Transverse colon (tissue), 4 donors: Measurements from ENCODE around the gene ENTR1. TPM values are rescaled to one million over a fixed set of nuclear protein-coding genes. Genes with fewer than 3 reads are reported as not detected.

Experiments
- DNase-seq: peaks from one replicate; pipeline ENCODE4 v3.0.0-alpha.2; 2019
- H3K27ac ChIP-seq, 4 donors: fragments of 200-600 bp; sonication (generic); 2 replicates each; pipeline ENCODE4 v1.5.1; 2016 to 2018; ENCODE audit warnings: inconsistent platforms in 4 of 4
- H3K27me3 ChIP-seq: fragments of 200-600 bp; sonication (generic); 2 replicates; pipeline ENCODE4 v1.5.1; 2017; ENCODE audit warnings: inconsistent platforms
- H3K36me3 ChIP-seq, 4 donors: fragments of 200-600 bp; sonication (generic); 2 replicates each; pipeline ENCODE4 v1.5.1; 2017 to 2019; ENCODE audit warnings: inconsistent platforms in 4 of 4
- H3K4me1 ChIP-seq, 4 donors: fragments of 200-600 bp; sonication (generic); 2 replicates each; pipeline ENCODE4 v1.5.1; 2017 to 2020; ENCODE audit warnings: inconsistent platforms in 4 of 4
- H3K4me3 ChIP-seq, 4 donors: fragments of 200-600 bp; sonication (generic); 1 replicate in 1 of 4; 2 replicates in 3 of 4; pipeline versions ENCODE4 v1.5.1 to v1.6.1; 2017 to 2019; ENCODE audit warnings: inconsistent platforms in 4 of 4
- H3K9me3 ChIP-seq, 2 donors: fragments of 200-600 bp; sonication (generic); 2 replicates each; pipeline ENCODE4 v1.5.1; 2017 to 2019; ENCODE audit warnings: inconsistent platforms in 2 of 2
- EP300 ChIP-seq: sonication (generic); formaldehyde crosslinking; IDR thresholded peaks from one replicate; pipeline ENCODE4 v1.6.1; 2017; ENCODE audit warnings: antibody characterized with exemption, low read depth
- POLR2A ChIP-seq: fragments of 450-650 bp; IDR thresholded peaks from one replicate; pipeline ENCODE4 v1.6.1; 2016; ENCODE audit warnings: antibody characterized with exemption, mild to moderate bottlenecking, moderate library complexity
- POLR2AphosphoS5 ChIP-seq, 3 donors: sonication (generic); formaldehyde crosslinking; IDR thresholded peaks; one replicate each; pipeline ENCODE4 v1.6.1; 2016; ENCODE audit warnings: antibody characterized with exemption in 3 of 3
- WGBS, 2 donors: methylation state at CpG; one replicate each; pipeline ENCODE4 v1.1.5; 2018; ENCODE audit warnings: low coverage in 1 of 2; 5-methylcytosine and 5-hydroxymethylcytosine counted together
- in situ Hi-C, 4 donors: fragments of 200-750 bp; cut with MboI; loops; one replicate each; pipeline versions ENCODE4 v1.15.0 to v1.15.1; 2017; ENCODE audit warnings: low sequenced_read_pairs in 3 of 4, low pct_ligation_motif_present in 1 of 4, low pct_unique_long_range_greater_than_20kb in 1 of 4
- intact Hi-C: fragments of 100-400 bp; cut with DNase I; formaldehyde crosslinking; loops from one replicate; pipeline ENCODE4 v1.15.1; 2023; ENCODE audit warnings: low total_unique reads
- total RNA-seq, 4 donors: library from RNA; depleted of rRNA; stranded (reverse); fragments of >200 nt; gene quantifications; one replicate each; pipeline ENCODE4 v1.1.0, GENCODE V29; 2016
- TF ChIP-seq, protein P1 (sequence below), 5 experiments: fragments of 200-600 bp in 3 of 5; fragments of 450-650 bp in 2 of 5; sonication (generic) in 3 of 5; IDR thresholded peaks; 1 replicate in 2 of 5; 2 replicates in 3 of 5; pipeline ENCODE4 v1.5.1; 2016 to 2017; ENCODE audit warnings: antibody characterized with exemption in 5 of 5, inconsistent platforms in 3 of 5, mild to moderate bottlenecking in 2 of 5, moderate library complexity in 1 of 5

ENTR1 gene
- total RNA-seq, 4 donors from 2014 or later: 23.6 to 74.6 (median 40.9) TPM

DNA sequence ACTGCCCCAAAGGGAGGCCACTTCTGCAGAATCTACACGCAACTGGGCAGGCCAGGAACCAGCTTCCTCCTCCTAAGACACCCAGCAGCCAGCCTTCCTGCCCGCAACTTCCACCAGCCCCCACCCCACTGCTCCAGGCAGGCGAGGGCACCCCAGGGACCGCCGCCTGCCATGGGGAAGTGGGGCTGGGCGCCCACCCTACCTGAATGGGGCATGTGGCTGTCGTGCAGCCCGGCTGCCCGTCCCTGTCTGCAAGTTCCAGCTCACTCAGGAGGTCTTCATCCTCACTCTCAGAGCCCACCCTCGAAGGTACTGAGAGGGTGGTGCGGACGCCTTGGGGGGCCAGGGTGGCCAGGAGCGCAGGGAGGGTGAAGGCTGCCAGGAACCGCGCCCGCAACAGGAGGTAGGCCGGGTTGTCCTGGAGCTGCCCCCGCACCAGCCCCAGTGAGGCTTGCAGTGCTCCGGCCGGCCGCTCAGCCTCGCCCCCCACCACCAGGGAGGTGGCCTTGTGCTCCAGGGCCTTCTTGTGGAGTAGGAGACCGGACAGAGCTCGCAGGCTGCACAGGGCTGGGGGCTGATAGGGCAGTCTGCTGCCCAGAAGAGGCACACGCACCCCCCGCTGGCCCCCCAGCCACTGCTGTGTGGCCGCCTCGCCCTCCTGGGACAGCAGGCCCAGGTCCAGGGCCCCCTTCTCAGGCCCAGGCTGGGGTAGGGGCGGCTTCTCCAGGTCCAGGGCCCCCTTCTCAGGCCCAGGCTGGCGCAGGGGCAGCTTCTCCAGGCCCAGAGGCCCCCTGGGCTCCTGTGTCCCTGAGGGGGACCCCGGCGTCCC is 32.9 kb downstream of the ENTR1 start:
- no peaks in the 10 kb centered on the region for H3K27me3 ChIP-seq
- no peak overlapping the region for H3K27ac ChIP-seq
- no peak overlapping the region for H3K4me3 ChIP-seq
- peaks cover 0 to 8% (median 1%) of the 10 kb centered on the region in 4 donors for H3K4me1 ChIP-seq
- intact Hi-C loops: no loop called here
- no peaks in the 10 kb centered on the region for H3K9me3 ChIP-seq
- peaks cover 0 to 4% (median 1%) of the 10 kb centered on the region in 4 donors for H3K36me3 ChIP-seq
- no peak for DNase-seq
- TF ChIP-seq POLR2AphosphoS5 (IDR thresholded peaks at IDR 0.05): no peak
- TF ChIP-seq POLR2A: no peak
- no peak for TF ChIP-seq EP300
- TF ChIP-seq, protein P1, sequence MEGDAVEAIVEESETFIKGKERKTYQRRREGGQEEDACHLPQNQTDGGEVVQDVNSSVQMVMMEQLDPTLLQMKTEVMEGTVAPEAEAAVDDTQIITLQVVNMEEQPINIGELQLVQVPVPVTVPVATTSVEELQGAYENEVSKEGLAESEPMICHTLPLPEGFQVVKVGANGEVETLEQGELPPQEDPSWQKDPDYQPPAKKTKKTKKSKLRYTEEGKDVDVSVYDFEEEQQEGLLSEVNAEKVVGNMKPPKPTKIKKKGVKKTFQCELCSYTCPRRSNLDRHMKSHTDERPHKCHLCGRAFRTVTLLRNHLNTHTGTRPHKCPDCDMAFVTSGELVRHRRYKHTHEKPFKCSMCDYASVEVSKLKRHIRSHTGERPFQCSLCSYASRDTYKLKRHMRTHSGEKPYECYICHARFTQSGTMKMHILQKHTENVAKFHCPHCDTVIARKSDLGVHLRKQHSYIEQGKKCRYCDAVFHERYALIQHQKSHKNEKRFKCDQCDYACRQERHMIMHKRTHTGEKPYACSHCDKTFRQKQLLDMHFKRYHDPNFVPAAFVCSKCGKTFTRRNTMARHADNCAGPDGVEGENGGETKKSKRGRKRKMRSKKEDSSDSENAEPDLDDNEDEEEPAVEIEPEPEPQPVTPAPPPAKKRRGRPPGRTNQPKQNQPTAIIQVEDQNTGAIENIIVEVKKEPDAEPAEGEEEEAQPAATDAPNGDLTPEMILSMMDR (IDR thresholded peaks at IDR 0.05): no peak
- 93% methylated on average over 31 of the region's 32 CpGs; no CpG with 5 or more reads in 1 of the 2 donors for WGBS, 2 donors
- in situ Hi-C loops: no loop called here

DNA sequence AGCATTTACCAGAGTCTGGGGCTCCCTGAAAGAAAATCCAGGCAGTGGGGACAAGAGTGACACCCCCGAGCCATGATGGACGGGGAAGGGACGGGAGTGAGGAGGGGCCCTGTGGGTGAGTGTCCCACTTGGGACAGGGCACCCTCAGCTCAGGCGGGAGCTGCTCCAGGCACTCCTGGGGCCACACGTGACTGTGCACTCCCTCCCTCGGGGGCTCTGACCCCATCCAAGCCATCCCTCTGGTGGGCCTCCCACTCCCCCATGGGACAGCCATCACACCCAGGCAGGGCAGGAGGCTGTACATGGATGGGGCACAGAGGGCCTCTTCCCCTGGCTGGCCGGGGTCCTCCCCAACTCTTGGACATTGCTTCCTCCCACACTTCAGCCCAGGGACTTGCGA is 34.0 kb downstream of the ENTR1 start:
- no peak for DNase-seq
- WGBS, 2 donors: 86% methylated on average over 8 of the region's 8 CpGs; no CpG with 5 or more reads in 1 of the 2 donors
- in situ Hi-C loops: no loop called here

DNA sequence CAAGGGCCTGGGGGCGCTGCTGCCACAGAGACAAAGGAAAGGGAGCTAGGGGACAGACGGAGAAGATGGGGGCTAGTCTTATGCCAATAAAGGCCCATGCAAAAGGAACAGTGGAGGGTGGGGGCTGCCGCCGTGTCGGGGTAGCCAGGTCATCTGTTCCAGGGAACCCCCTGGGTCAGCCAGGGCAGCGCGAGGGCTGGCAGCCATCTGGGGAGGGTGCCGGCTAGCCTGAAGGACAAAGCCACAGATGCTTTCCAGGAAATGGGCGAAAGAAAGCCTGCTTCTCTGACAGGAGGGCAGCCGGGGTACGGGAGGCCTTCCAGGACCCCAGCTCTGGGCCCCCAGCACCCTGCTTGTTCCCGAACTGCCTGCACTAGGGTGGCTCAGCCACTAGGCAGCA is 35.3 kb downstream of the ENTR1 start:
- TF ChIP-seq POLR2A: no peak
- TF ChIP-seq, protein P1 (IDR thresholded peaks at IDR 0.05): no peak
- no peak for TF ChIP-seq EP300
- TF ChIP-seq POLR2AphosphoS5 (IDR thresholded peaks at IDR 0.05): no peak
- Histone ChIP-seq H3K27me3 (no peaks in the 10 kb centered on the region), H3K27ac (no peak overlapping the region), H3K4me1 (peaks cover 0 to 12% (median 6%) of the 10 kb centered on the region in 4 donors), H3K4me3 (no peak overlapping the region), H3K36me3 (no peaks in the 10 kb centered on the region), H3K9me3 (no peaks in the 10 kb centered on the region)
- WGBS, 2 donors: 94% methylated on average over 12 of the region's 12 CpGs; no CpG with 5 or more reads in 1 of the 2 donors
- no peak for DNase-seq
- intact Hi-C loops (no loop called here), in situ Hi-C loops (no loop called here)

More for the DNA sequence above, 34.0 kb downstream of the ENTR1 start:
- no peaks in the 10 kb centered on the region for H3K9me3 ChIP-seq
- peaks cover 0 to 12% (median 6%) of the 10 kb centered on the region in 4 donors for H3K4me1 ChIP-seq
- H3K4me3 ChIP-seq: no peak overlapping the region
- intact Hi-C loops: no loop called here
- no peaks in the 10 kb centered on the region for H3K27me3 ChIP-seq
- TF ChIP-seq EP300: no peak
- TF ChIP-seq, protein P1 (IDR thresholded peaks at IDR 0.05): no peak
- no peak for TF ChIP-seq POLR2AphosphoS5 (IDR thresholded peaks at IDR 0.05)
- TF ChIP-seq POLR2A: no peak
- no peaks in the 10 kb centered on the region for H3K36me3 ChIP-seq
- H3K27ac ChIP-seq: no peak overlapping the region

DNA sequence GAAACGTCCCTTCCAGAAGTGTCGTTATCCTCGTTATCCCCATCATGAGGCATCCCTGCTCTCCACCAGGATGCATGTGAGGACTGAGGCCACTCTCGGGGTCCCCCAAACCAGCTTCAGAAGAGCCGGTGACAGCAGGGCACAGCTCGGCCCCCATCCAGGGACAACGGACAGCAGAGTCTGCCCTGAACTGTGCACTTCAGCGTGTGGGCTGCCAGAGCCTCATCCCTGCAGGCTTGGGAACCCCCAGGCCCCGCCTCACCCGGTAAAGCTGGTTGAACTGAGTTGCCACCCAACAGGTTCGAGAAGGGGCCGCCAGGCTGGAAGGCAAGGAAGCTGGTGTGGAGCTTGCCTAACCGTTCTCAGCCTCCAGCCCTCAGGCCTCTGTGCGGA is 36.2 kb downstream of the ENTR1 start:
- DNase-seq: no peak
- Histone ChIP-seq H3K4me3 (no peak overlapping the region), H3K27ac (no peak overlapping the region), H3K36me3 (no peaks in the 10 kb centered on the region), H3K9me3 (no peaks in the 10 kb centered on the region), H3K27me3 (no peaks in the 10 kb centered on the region), H3K4me1 (peaks cover 0 to 12% (median 6%) of the 10 kb centered on the region in 4 donors)
- TF ChIP-seq EP300 (no peak), POLR2A (no peak), POLR2AphosphoS5 (IDR thresholded peaks at IDR 0.05) (no peak)
- TF ChIP-seq, protein P1 (IDR thresholded peaks at IDR 0.05): no peak
- in situ Hi-C loops: no loop called here
- WGBS, 2 donors: 88 to 90% methylated on average over 2 to 14 of the region's 14 CpGs
- intact Hi-C loops: no loop called here
